RCC 7860 (cell line): ENCODE measurements around the gene PTPRG.

Source experiments
- DNase-seq: peaks from one replicate; pipeline ENCODE4 v3.0.0-alpha.2; 2015; ENCODE audit warnings: low spot score
- FAIRE-seq: peaks from 2 replicates; lab custom pipeline; 2012; peaks lifted over from hg19 to GRCh38; lab: Jason Lieb, UNC

Gene PTPRG

GRCh38 chr3:61975199-61975598 lies 413.8 kb downstream of the PTPRG start:
- FAIRE-seq (no peak), DNase-seq (no peak)

GRCh38 chr3:61975936-61976335 lies 414.6 kb downstream of the PTPRG start:
- FAIRE-seq (no peak), DNase-seq (no peak)

- DNase-seq (no peak), FAIRE-seq (no peak)
Measured at GRCh38 chr3:61978460-61979419, 417.4 kb downstream of the PTPRG start.

GRCh38 chr3:61979638-61980037 lies 418.3 kb downstream of the PTPRG start:
- peak; percentile 43 for DNase-seq
- peak; percentile 83 for FAIRE-seq

- DNase-seq, result peak; percentile 29
- no peak for FAIRE-seq
Measured at GRCh38 chr3:61980041-61980440, 418.7 kb downstream of the PTPRG start.

- no peak for FAIRE-seq
- DNase-seq, result peak; percentile 47
Measured at GRCh38 chr3:61981060-61981459, 419.7 kb downstream of the PTPRG start.

GRCh38 chr3:61983479-61983878 lies 422.1 kb downstream of the PTPRG start:
- FAIRE-seq (peak; percentile 85), DNase-seq (no peak)

- DNase-seq (peak; percentile 64), FAIRE-seq (peak; percentile 65)
Measured at GRCh38 chr3:61985020-61985419, 423.6 kb downstream of the PTPRG start.

- DNase-seq, result no peak
- FAIRE-seq, result no peak
Measured at GRCh38 chr3:61986473-61986872, 425.1 kb downstream of the PTPRG start.

GRCh38 chr3:61989681-61990080 lies 428.3 kb downstream of the PTPRG start:
- DNase-seq (no peak), FAIRE-seq (no peak)

GRCh38 chr3:61990327-61991027 lies 429.1 kb downstream of the PTPRG start:
- FAIRE-seq, result no peak
- no peak for DNase-seq

- DNase-seq, result no peak
- no peak for FAIRE-seq
Measured at GRCh38 chr3:61991706-61992105, 430.3 kb downstream of the PTPRG start.

- FAIRE-seq, result no peak
- DNase-seq, result no peak
Measured at GRCh38 chr3:61996366-61996765, 435.0 kb downstream of the PTPRG start.

GRCh38 chr3:61997101-61997500 lies 435.7 kb downstream of the PTPRG start:
- DNase-seq (no peak), FAIRE-seq (no peak)

- no peak for FAIRE-seq
- DNase-seq, result no peak
Measured at GRCh38 chr3:62003835-62004234, 442.5 kb downstream of the PTPRG start.

- FAIRE-seq (no peak), DNase-seq (no peak)
Measured at GRCh38 chr3:62007036-62007435, 445.7 kb downstream of the PTPRG start.

- FAIRE-seq (no peak), DNase-seq (no peak)
Measured at GRCh38 chr3:62010989-62011388, 449.6 kb downstream of the PTPRG start.

GRCh38 chr3:62011666-62012065 lies 450.3 kb downstream of the PTPRG start:
- no peak for DNase-seq
- no peak for FAIRE-seq

GRCh38 chr3:62013951-62014350 lies 452.6 kb downstream of the PTPRG start:
- DNase-seq, result no peak
- FAIRE-seq, result no peak

- no peak for FAIRE-seq
- no peak for DNase-seq
Measured at GRCh38 chr3:62015111-62015510, 453.7 kb downstream of the PTPRG start.

GRCh38 chr3:62019906-62020305 lies 458.5 kb downstream of the PTPRG start:
- no peak for FAIRE-seq
- DNase-seq, result no peak

GRCh38 chr3:62020706-62021105 lies 459.3 kb downstream of the PTPRG start:
- FAIRE-seq, result no peak

More at GRCh38 chr3:62020706-62021105, 459.3 kb downstream of the PTPRG start:
- no peak for DNase-seq
